Caki2 (cell line): Measurements from ENCODE around the gene SYVN1. TPM values are rescaled to one million over a fixed set of nuclear protein-coding genes. Genes with fewer than 3 reads are reported as not detected.
"Not testable (repeated sequence)": the region's sequence is repeated elsewhere in the genome, so short reads cannot be mapped to it uniquely, and the experiment has no call there.

ENCODE experiments used
- DNase-seq: peaks from one replicate; pipeline ENCODE4 v3.0.0-alpha.2; 2015; ENCODE audit warnings: low read depth
- in situ Hi-C: cut with HindIII; loops from 2 replicates; pipeline ENCODE4 v1.10.0; 2016; ENCODE audit warnings: low sequenced_read_pairs, low pct_unique_long_range_greater_than_20kb, mixed read lengths
- total RNA-seq: library from RNA; depleted of rRNA; stranded (reverse); fragments of >200 nt; shearing (Covaris generic); gene quantifications from 2 replicates; pipeline ENCODE4 v1.2.3, GENCODE V29; 2014; ENCODE audit warnings: low replicate concordance

The SYVN1 gene
- total RNA-seq, 1 experiment from 2014 or later, result 4.3 TPM

DNA sequence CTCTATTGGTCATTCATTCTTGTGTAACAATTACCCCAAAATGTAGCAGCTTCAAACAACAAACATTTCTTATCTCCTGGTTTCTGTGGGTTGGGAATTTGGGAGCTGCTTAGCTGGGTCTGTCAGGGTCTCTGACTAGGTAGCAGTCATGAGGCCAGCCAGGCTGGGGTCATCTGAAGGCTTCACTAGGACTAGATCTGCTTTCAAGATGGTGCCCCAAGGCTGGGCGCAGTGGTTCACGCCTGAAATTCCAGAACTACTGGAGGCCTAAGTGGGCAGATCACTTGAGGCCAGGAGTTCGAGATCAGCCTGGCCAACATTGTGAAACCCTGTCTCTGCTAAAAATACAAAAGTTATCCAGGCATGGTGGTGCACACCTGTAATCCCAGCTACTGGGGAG, 22.6 kb upstream of the SYVN1 start:
- DNase-seq, result no peak
- in situ Hi-C loops, result no loop called here

DNA sequence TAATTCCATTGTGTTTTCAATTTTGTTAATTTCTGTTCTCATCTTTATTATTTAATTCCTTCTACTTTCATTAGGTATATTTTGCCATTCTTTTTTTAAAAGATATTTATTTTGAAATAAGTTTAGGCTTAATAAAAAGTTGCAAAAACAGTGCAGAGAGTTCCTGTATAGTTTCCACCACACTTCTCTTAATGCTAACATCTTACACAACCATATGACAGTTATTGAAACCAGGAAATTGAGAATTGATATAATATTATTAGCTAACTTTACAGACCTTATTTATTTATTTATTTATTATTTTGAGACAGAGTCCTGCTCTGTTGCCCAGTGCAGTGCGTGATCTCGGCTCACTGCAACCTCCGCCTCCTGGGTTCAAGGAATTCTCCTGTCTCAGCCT, 21.9 kb upstream of the SYVN1 start:
- DNase-seq, result no peak
- in situ Hi-C loops, result no loop called here

DNA sequence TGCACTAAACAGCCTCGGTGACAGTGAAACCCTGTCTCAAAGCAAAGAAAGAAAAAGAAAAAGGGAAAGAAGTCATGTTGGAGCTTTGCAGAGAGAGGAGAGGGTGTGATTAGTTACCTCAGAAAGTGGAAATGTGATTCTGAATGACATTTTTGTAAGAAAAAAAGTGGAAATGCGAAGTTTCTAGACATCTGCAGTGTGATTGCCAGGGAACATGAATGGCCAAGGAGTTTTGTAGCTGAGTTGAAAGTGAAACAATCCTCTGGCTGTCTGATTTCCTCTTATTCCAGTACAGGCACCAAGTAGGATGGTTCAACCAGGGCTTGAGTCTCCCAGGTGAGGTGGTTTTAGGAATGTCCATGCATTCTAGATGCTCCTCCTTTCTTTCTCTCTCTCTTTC, 17.8 kb upstream of the SYVN1 start:
- no peak for DNase-seq
- in situ Hi-C loops, result no loop called here

DNA sequence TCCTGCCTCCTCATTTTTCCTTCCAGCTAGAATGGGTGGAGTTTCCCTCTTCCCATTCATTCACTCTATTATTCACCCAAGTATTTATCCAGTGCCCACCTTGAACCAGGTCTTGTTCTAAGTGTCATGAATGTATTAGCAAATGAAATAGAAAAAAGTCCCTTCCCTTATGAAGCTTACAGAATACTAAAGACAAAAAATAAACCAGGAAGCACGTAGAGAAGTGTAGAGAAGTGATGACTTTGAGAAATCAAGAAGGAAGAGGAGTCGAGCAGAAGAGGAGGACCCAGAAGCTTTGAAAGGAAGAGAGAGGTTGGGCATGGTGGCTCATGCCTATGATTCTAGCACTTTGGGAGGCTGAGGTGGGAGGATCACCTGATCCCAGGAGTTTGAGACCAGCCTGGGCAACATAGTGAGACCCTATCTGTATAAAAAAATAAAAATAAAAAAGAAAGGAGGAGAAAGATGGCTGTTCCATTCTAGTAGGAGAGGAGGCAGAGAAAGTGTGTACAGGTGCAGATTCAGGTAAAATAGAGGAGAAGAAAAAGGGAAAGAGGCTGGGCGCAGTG, 17.1 kb upstream of the SYVN1 start:
- in situ Hi-C loops, result no loop called here
- DNase-seq, result no peak

DNA sequence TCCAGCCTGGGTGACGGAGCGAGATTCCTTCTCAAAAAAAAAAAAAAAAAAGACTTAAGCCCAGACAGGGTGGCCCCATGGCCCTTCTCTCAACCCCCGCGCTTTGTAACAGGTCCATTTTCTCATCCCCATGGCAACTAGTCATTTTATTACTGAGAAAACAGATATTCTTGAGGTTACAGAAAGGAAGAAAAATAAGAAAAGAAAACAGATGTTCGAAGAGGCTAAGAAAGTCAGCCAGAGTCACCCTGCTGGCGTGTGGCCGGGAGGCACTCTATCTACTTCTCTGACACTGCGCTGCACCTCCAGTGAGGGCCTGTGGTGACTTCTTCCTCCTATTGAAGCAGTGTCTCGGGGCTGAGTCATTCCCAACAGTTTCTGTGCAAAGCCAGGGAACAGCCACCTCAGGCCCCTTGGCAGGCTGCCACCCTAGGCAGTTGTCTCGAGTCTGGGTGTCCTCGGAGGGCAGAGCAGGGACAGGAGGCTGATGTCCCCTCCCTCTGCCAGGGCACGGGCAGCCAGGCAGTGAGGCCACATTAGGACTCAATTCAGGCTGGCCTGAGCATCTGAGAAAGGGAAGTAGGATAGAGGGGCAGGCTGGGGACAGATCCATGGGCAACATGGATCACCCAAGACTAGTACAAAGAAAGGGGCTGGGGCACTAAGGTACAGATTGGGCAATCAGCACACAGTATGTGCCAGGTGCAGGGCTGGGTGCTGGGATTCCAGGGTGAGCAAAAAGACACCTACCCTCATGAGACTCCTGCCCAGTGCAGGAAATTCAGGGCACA, 16.4 kb upstream of the SYVN1 start:
- in situ Hi-C loops, result no loop called here

DNA sequence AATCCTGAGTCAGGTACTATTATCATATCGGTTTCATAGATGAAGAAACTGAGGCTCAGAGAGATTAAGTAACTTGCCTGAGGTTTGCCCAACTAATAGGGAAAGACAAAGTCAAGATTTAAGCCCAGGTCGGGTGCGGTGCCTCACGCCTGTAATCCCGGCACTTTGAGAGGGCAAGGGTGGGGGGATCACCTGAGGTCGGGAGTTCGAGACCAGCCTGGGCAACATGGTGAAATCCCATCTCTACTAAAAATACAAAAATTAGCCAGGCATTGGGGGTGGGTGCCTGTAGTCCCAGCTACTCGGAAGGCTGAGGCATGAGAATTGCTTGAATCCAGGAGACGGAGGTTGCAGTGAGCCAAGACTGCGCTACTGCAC, 15.8 kb upstream of the SYVN1 start:
- in situ Hi-C loops, result not testable (repeated sequence)

More for the DNA sequence above, 16.4 kb upstream of the SYVN1 start:
- peak; percentile 94 for DNase-seq

DNA sequence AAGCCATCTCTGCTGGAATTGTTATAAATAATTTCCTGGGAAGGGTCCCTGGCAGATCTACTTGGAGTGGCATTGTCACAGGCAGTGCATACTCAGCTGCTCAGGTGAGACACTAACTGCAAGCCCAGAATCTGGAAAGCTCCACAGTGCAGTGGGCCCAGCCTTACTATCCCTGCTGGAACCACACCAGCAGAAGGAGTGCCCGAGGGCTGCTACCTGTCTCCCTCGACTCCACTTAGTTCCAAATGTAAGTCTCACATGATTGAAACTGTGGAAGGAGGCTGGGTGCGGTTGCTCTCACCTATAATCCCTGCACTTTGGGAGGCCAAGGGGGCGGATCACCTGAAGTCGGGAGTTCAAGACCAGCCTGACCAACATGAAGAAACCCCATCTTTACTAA, 14.3 kb upstream of the SYVN1 start:
- in situ Hi-C loops, result no loop called here
- DNase-seq, result no peak

More for the DNA sequence above, 15.8 kb upstream of the SYVN1 start:
- DNase-seq, result not testable (repeated sequence)

DNA sequence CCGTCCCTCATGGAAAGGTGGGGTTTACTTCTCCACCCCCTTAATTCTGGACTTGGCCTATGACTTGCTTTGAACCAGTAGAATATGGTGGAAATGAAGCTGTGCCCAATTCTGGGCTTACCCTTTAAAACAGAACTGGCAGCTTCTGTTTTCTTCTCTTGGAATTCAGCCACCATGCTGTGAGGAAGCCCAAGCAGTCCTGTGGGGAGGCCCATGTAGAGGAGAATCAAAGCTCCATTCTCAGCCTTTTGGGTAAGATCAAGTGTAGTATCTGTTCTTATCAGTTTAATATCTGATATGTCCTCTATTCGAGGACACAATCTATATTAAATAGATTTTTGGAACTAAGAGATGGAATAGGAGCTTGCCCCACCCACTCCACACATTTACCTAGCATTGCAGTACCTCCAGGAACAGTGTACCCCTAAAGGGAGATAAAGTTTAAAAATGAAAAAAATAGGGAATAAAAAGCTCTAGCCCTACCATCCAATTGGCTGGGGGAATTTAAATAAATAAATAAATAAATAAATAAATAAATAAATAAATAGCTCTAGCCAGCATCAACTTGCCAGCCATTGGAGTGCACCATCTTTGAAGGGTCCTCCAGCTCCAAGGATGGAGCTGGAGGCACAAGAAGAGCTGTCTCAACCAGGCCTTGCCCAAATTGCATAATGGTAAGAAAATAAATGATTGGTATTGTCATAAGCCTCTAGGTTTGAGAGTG, 13.2 kb upstream of the SYVN1 start:
- in situ Hi-C loops, result no loop called here

DNA sequence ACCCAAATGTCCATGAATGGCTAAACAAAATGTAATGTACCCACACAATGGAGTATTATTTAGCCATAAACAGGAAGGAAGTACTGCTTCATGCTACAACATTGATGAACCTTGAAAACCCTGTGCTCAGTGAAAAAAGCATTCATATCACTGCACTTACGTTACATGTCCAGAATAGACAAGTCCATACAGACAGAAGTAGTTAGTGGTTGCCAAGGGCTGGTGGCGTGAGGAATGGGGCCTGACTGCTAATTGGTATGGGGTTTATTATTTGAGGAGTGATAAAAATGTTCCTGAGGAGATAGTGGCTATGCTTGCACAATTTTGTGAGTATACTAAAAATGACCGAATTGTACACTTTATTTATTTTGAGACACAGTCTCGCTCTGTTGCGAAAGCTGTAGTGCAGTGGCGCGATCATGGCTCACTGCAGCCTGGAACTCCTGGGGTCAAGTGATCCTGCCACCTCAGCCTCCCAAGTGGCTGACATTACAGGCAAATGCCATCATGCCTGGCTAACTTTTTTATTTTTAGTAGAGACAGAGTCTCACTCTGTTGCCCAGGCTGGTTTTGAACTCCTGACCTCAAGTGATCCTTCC, 7.7 kb upstream of the SYVN1 start:
- in situ Hi-C loops, result no loop called here
- no peak for DNase-seq

More for the DNA sequence above, 13.2 kb upstream of the SYVN1 start:
- no peak for DNase-seq

DNA sequence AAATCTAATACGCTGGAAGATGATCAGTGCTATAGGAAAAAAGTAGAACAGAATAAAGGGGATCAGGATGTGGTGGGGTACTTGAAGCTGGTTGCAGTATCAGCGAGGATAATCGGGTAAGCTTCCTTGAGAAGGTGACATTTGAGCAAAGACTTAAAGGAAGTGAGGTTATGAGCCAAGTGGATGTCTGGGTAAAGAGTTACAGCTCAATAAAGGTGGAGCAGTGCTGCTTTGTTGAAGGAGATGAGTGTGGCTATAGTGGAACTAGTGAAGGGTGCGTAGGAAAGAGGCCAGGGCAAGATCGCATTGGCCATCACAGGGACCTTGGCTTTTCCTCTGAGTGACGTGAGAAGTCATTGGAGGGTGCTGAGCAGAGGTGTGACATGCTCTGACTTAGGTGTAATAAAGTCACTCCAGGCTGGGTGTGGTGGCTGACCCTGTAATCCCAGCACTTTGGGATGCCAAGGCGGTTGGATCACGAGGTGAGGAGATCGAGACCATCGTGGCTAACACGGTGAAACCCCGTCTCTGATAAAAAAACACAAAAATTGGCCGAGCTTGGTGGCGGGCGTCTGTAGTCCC, 2.3 kb upstream of the SYVN1 start:
- DNase-seq, result no peak
- in situ Hi-C loops, result no loop called here

DNA sequence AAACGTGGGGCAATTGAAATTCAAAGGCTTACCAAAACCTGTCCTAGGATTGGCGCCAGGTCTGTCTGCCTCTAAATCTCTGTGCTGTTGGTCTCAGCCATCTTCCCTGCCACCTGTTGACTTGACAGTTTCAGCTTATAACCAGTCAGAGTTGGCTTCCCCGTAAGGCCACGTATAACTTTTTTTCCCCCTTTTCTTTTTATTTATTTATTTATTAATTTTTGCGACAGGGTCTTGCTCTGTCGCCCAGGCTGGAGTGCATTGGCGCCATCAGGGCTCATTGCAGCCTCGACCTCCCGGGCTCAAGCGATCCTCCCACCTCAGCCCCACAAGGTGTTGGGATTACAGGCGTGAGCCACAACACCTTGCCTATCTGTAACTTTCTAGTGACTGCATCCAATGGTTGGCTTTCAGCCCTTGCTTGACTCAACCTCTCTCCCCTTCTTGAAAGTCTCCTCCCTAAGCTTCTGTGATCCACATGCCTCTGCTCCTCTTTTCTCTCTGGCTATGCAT, 1.4 kb upstream of the SYVN1 start:
- in situ Hi-C loops, result no loop called here
- DNase-seq, result no peak

DNA sequence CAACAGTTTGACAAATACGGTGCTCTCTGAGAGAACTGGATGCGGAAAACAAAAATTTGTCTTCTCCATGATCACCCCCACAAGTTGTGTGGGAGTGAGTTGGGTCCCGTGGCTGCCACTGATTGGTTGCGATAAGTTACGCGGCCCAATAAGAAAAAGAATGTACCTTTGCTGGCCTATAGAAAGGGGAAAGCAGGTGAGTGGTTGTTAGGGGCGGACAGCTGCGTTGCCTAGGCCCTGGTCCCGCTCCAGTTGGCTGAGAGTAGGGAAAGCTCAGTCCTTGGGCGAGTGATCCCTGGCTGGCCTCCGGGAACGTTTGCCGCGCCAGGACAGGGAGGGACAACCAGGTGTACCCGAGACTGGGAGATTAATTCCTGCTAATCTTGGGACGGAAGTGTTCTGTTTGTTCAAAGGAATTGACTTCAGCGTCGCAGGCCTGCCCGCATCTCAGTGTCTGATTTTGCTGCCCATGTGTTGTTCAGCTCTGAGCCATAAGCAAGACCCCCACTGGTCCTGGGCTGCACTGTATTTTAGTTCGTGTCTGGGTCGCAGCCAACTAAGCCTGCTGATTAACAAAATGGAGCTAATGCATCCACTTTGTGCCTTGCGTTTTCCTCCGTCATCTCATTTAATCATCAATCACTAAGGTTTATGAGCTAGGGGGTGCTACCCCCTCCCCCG, 773 bp upstream of the SYVN1 start:
- DNase-seq, result peak; percentile 96
- in situ Hi-C loops, result no loop called here

DNA sequence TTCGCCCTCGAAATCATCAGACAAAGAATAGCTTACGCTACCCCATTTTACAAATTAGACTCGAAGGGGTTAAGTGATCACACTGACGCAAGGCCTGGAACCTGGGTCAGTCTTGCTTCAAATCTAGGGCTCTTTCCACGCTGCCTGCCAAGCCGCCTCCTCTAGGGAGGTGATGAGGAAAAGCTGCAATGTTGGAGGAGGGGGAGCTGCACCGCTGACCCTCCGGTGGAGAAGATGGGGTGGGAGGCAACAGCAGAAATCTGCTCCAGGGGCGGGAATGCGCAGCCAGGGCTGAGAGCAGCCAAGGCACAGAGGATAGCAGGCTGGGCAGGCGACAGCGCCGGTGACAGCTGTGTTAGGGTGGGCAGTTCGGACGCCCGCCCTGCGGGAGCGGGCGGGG, 595 bp downstream of the SYVN1 start:
- DNase-seq, result no peak
- in situ Hi-C loops, result no loop called here

DNA sequence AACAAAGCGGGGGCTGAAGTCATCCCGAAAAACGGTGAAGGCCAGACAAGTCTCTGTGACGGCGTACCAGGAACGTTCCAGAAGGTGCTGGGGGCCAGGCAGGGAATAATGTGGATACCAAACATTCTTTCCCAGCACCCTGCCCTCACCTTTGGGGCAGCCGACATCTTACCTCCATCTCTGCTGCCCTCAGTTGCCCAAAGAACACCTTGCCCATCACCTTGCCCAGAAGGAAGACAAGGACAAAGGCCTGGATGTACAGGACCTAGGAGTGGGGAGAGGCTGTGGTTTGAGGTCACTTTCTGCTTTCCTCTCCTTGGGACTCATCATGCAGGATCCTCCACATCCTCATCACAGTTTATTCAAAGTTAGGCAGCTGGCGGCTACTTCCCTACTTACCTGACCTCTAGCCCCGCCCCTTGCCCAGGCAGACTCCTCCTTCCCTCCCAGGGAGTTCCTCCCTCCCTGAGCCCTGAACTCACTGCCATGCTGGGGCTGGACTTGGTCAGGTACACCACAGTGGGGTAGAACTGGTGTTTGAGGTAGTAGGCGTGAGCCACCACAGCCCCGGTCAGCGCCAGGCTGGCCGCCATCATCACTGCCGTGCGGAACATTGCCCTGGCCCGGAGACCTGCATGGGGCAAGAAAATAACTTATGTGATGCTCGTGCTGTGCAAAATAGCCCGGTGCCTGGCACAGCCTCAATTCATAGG, 1.2 kb downstream of the SYVN1 start:
- in situ Hi-C loops, result no loop called here
- DNase-seq, result no peak

DNA sequence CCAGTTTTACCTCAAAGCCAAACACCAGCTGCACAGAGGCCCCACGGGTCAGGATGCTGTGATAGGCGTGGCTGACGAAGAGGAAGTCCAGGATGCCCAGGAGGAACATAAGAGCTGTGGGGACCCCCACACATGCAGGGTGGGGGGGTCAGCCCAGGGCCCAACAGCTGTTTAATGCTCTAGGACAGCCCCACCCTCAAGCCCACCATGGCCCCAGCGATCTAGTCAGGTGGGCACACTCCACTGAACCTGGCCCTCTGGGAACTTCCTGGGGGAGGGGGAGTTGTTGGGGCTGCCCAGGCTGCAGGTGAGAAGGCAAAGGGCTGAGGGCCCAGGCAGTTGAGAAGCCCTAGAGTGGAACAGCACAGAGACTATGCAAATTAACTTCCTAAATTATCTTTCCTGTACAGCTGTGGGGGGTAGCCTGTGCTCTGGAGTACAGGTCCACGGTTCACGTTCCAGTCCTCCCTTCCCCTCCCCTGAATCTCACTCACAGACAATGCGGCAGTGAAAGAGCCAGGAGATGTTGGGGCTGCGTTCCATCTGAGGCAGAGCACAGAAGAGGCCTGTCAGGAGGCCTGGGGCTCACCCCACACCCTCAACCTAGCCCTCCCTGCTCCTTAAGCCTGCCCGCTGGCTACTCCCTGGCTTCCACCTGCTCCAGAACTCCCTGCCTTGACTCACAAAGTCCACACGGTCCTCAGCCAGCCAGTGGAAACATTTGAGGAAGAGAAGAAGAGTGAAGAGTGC, 1.9 kb downstream of the SYVN1 start:
- no peak for DNase-seq
- in situ Hi-C loops, result no loop called here

DNA sequence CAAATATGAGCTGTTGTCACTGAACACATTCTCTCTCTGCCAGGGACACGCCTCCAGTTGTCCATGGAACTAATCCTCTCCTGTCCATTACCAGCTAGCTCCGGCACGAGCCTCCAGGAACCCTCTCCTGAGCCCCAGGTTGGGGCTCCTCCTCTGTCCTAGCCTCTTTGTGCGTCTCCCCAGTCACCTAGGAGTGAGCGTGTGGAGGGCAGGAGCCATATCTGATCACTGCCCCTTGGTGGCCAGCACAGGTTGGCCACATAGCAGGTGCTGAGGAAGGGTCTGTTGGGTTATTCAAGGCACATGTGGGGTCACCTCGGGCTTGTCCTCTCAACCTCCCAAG, 2.5 kb downstream of the SYVN1 start:
- in situ Hi-C loops, result no loop called here
- no peak for DNase-seq

DNA sequence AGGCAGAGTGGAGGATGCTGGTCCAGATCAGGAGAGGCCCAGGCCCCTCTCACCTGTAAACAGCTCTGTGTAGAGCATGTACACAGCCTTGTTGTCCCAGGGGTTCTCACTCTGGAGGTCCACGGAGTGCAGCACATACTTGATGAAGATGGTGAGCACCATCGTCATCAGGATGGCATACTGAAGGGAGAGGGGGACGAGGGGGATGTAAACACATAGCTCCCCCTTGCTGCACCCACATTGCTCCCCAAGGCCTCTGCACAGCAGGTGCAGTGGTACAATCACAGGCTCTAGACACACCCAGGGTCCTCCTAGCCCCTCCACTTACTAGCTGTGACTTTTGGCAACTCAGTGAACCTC, 2.9 kb downstream of the SYVN1 start:
- in situ Hi-C loops, result no loop called here
- no peak for DNase-seq
